Measurements from ENCODE around the gene CIRBP. TPM values are rescaled to one million over a fixed set of nuclear protein-coding genes. Genes with fewer than 3 reads are reported as not detected.
A peak's percentile ranks its signal among the peaks of the same experiment; 100 is the strongest.

Gene CIRBP
- total and polyA plus RNA-seq, 2 of the 13 experiments (the other 11 are each of a cell fraction or from before 2014, with no cell fraction given) = 133 to 140 TPM

DNA sequence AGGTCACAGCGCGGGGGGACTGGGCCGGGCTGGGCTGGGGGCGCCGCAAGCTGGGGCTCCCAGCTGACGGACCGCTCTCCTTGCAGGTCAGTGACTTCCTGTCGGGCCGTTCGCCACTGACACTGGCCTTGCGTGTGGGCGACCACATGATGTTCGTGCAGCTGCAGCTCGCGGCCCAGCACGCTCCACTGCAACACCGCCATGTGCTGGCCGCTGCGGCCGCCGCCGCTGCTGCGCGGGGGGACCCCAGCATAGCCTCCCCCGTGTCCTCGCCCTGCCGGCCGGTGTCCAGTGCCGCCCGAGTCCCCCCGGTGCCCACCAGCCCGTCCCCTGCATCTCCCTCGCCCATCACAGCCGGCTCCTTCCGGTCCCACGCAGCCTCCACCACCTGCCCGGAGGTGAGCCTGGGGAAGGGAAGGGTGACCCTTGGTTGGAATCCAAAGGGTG, 15.0 kb upstream of the CIRBP start (continued):
- TF ChIP-seq, protein P1, sequence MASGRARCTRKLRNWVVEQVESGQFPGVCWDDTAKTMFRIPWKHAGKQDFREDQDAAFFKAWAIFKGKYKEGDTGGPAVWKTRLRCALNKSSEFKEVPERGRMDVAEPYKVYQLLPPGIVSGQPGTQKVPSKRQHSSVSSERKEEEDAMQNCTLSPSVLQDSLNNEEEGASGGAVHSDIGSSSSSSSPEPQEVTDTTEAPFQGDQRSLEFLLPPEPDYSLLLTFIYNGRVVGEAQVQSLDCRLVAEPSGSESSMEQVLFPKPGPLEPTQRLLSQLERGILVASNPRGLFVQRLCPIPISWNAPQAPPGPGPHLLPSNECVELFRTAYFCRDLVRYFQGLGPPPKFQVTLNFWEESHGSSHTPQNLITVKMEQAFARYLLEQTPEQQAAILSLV (CRISPR knock-in tag; IDR thresholded peaks at IDR 0.05; ENCODE audit: borderline replicate concordance) = 0 out of 2 replicates have a peak, but pooled peaks have one; percentile 44
- TF ChIP-seq ZNF496 (CRISPR knock-in tag; IDR thresholded peaks at IDR 0.05; ENCODE audit: insufficient replicate concordance) = no peak
- no peak for TF ChIP-seq ZNF367 (CRISPR knock-in tag; IDR thresholded peaks at IDR 0.05; ENCODE audit: borderline replicate concordance)
- no peak for TF ChIP-seq RFXANK (CRISPR knock-in tag; IDR thresholded peaks at IDR 0.05)
- no peak for TF ChIP-seq SP140L (CRISPR knock-in tag; IDR thresholded peaks at IDR 0.05; ENCODE audit: borderline replicate concordance)
- no peak for TF ChIP-seq ZNF232 (CRISPR knock-in tag; IDR thresholded peaks at IDR 0.05; ENCODE audit: borderline replicate concordance)
- TF ChIP-seq, protein P2, sequence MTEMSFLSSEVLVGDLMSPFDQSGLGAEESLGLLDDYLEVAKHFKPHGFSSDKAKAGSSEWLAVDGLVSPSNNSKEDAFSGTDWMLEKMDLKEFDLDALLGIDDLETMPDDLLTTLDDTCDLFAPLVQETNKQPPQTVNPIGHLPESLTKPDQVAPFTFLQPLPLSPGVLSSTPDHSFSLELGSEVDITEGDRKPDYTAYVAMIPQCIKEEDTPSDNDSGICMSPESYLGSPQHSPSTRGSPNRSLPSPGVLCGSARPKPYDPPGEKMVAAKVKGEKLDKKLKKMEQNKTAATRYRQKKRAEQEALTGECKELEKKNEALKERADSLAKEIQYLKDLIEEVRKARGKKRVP (CRISPR knock-in tag; IDR thresholded peaks at IDR 0.05) = no peak
- no peak for TF ChIP-seq NR1H2 (CRISPR knock-in tag; IDR thresholded peaks at IDR 0.05; ENCODE audit: borderline replicate concordance, low read depth)
- peak; percentile 55; the same call in 1 of the 2 replicates for TF ChIP-seq SAFB2 (CRISPR knock-in tag; IDR thresholded peaks at IDR 0.05; ENCODE audit: borderline replicate concordance, low read depth)
- TF ChIP-seq KLF16 (CRISPR knock-in tag; IDR thresholded peaks at IDR 0.05) = no peak
- no peak for TF ChIP-seq HOXA9 (CRISPR knock-in tag; IDR thresholded peaks at IDR 0.05; ENCODE audit: borderline replicate concordance)
- TF ChIP-seq ZNF567 (CRISPR knock-in tag; IDR thresholded peaks at IDR 0.05; ENCODE audit: borderline replicate concordance) = no peak
- no peak for TF ChIP-seq ZIK1 (CRISPR knock-in tag; IDR thresholded peaks at IDR 0.05; ENCODE audit: borderline replicate concordance, low read depth)
- 0 out of 2 replicates have a peak, but pooled peaks have one; percentile 11 for TF ChIP-seq NRL (CRISPR knock-in tag; IDR thresholded peaks at IDR 0.05; ENCODE audit: borderline replicate concordance)
- no peak for TF ChIP-seq ZNF550 (CRISPR knock-in tag; IDR thresholded peaks at IDR 0.05; ENCODE audit: borderline replicate concordance)
- TF ChIP-seq NFIC (IDR thresholded peaks at IDR 0.05; ENCODE audit: low read length) = no peak
- peak; percentile 50 for TF ChIP-seq AKAP8 (CRISPR knock-in tag; IDR thresholded peaks at IDR 0.05)
- TF ChIP-seq ZNF510 (CRISPR knock-in tag; IDR thresholded peaks at IDR 0.05; ENCODE audit: low read depth) = no peak
- no peak for TF ChIP-seq MLXIP (CRISPR knock-in tag; IDR thresholded peaks at IDR 0.05; ENCODE audit: borderline replicate concordance)
- no peak for TF ChIP-seq MXD4 (CRISPR knock-in tag; IDR thresholded peaks at IDR 0.05)
- TF ChIP-seq ZFP82 (CRISPR knock-in tag; IDR thresholded peaks at IDR 0.05; ENCODE audit: borderline replicate concordance) = no peak
- TF ChIP-seq ZNF350 (CRISPR knock-in tag; IDR thresholded peaks at IDR 0.05; ENCODE audit: borderline replicate concordance, low read depth) = no peak
- TF ChIP-seq ZMYM3 (CRISPR knock-in tag; IDR thresholded peaks at IDR 0.05) = no peak
- no peak for TF ChIP-seq SALL2 (CRISPR knock-in tag; IDR thresholded peaks at IDR 0.05)
- TF ChIP-seq ZNF629 (CRISPR knock-in tag; conservative IDR thresholded peaks at IDR 0.05) = no peak
- TF ChIP-seq ATM (IDR thresholded peaks at IDR 0.05; ENCODE audit: borderline replicate concordance) = no peak
- TF ChIP-seq ZNF746 (CRISPR knock-in tag; IDR thresholded peaks at IDR 0.05) = no peak

Data from HepG2 (cell line).